SK-N-SH (cell line): ENCODE results near the gene GRIK3.

ENCODE experiments used
- EP300 ChIP-seq, 2 experiments: IDR thresholded peaks; 2 replicates each; pipeline versions ENCODE4 v1.4.0 to v1.6.1; 2012; ENCODE audit warnings: borderline replicate concordance in 1 of 2, low read depth in 1 of 2, low read length in 1 of 2
- EZH2phosphoT487 ChIP-seq: fragments of 200-600 bp; sonication (generic); IDR thresholded peaks from 2 replicates; pipeline ENCODE4 v1.6.1; 2017; ENCODE audit warnings: low read depth, mixed run types, mild to moderate bottlenecking, antibody characterized with exemption, moderate library complexity, borderline replicate concordance
- GABPA ChIP-seq: IDR thresholded peaks from 2 replicates; pipeline ENCODE4 v1.4.0; 2012; ENCODE audit warnings: low read depth, mild to moderate bottlenecking
- MAX ChIP-seq: IDR thresholded peaks from 2 replicates; pipeline ENCODE4 v1.4.0; 2012; ENCODE audit warnings: low read depth
- POLR2AphosphoS5 ChIP-seq: IDR thresholded peaks from 2 replicates; pipeline ENCODE4 v1.6.1; 2012; ENCODE audit warnings: low read depth, low read length
- RCOR1 ChIP-seq: fragments of 150-350 bp; IDR thresholded peaks from 2 replicates; pipeline ENCODE4 v1.6.1; 2017; ENCODE audit warnings: antibody characterized with exemption, low read length
- REST ChIP-seq: IDR thresholded peaks from 2 replicates; pipeline ENCODE4 v1.6.1; 2012; ENCODE audit warnings: mild to moderate bottlenecking, low read depth, low read length, moderate library complexity
- RFX5 ChIP-seq: IDR thresholded peaks from 2 replicates; pipeline ENCODE4 v1.6.1; 2012; ENCODE audit warnings: mild to moderate bottlenecking, improper control_type of control experiment, low read length
- SIN3A ChIP-seq: IDR thresholded peaks from 2 replicates; pipeline ENCODE4 v1.6.1; 2012; ENCODE audit warnings: low read depth, mild to moderate bottlenecking, low read length, moderate library complexity, borderline replicate concordance
- SMC3 ChIP-seq: IDR thresholded peaks from 2 replicates; pipeline ENCODE4 v1.6.1; 2012; ENCODE audit warnings: low read depth, low read length, improper control_type of control experiment
- YY1 ChIP-seq: IDR thresholded peaks from 2 replicates; pipeline ENCODE4 v1.4.0; 2012; ENCODE audit warnings: low read depth, mild to moderate bottlenecking
- ZBTB33 ChIP-seq: IDR thresholded peaks from 2 replicates; pipeline ENCODE4 v1.4.0; 2012; ENCODE audit warnings: low read depth, borderline replicate concordance
- TF ChIP-seq, protein P1 (sequence below): fragments of 200-600 bp; sonication (generic); IDR thresholded peaks from 2 replicates; pipeline ENCODE4 v1.6.1; 2017; ENCODE audit warnings: antibody characterized with exemption, mild to moderate bottlenecking, moderate library complexity
- TF ChIP-seq, protein P2 (sequence below): fragments of 150-350 bp; IDR thresholded peaks from 2 replicates; pipeline ENCODE4 v1.6.1; 2017; ENCODE audit warnings: antibody characterized with exemption, low read length, low read depth, borderline replicate concordance

- TF ChIP-seq, protein P1, sequence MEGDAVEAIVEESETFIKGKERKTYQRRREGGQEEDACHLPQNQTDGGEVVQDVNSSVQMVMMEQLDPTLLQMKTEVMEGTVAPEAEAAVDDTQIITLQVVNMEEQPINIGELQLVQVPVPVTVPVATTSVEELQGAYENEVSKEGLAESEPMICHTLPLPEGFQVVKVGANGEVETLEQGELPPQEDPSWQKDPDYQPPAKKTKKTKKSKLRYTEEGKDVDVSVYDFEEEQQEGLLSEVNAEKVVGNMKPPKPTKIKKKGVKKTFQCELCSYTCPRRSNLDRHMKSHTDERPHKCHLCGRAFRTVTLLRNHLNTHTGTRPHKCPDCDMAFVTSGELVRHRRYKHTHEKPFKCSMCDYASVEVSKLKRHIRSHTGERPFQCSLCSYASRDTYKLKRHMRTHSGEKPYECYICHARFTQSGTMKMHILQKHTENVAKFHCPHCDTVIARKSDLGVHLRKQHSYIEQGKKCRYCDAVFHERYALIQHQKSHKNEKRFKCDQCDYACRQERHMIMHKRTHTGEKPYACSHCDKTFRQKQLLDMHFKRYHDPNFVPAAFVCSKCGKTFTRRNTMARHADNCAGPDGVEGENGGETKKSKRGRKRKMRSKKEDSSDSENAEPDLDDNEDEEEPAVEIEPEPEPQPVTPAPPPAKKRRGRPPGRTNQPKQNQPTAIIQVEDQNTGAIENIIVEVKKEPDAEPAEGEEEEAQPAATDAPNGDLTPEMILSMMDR = no peak
- TF ChIP-seq EZH2phosphoT487 (no peak), GABPA (no peak), SMC3 (no peak), ZBTB33 (no peak), EP300 (IDR thresholded peaks at IDR 0.05; ENCODE audit: borderline replicate concordance in 1 of 2, low read depth in 1 of 2, low read length in 1 of 2) (no peak), REST (no peak), RCOR1 (no peak), RFX5 (no peak), SIN3A (no peak), POLR2AphosphoS5 (no peak), MAX (no peak), YY1 (no peak)
- TF ChIP-seq, protein P2, sequence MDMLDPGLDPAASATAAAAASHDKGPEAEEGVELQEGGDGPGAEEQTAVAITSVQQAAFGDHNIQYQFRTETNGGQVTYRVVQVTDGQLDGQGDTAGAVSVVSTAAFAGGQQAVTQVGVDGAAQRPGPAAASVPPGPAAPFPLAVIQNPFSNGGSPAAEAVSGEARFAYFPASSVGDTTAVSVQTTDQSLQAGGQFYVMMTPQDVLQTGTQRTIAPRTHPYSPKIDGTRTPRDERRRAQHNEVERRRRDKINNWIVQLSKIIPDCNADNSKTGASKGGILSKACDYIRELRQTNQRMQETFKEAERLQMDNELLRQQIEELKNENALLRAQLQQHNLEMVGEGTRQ = no peak
These were observed 139.5 kb downstream of the GRIK3 start for GRCh38 chr1:36894824-36895223.
